ENCODE data around the gene ANP32A. TPM values are rescaled to one million over a fixed set of nuclear protein-coding genes. Genes with fewer than 3 reads are reported as not detected.

ANP32A gene
- total and polyA plus RNA-seq, 5 donors from 2014 or later: 71.4 to 104 (median 89.4) TPM

- Histone ChIP-seq H3K36me3 (ENCODE audit: control insufficient read depth, insufficient read depth, low read length) (no peaks in the 10 kb centered on the region), H3K4me3 (ENCODE audit: low read depth, low read length) (no peak overlapping the region), H3K9me3 (ENCODE audit: control insufficient read depth in 2 of 2, low read length in 2 of 2) (no peaks in the 10 kb centered on the region), H3K27ac (ENCODE audit: insufficient read depth, low read length, poor library complexity, severe bottlenecking) (no peak overlapping the region), H3K4me1 (ENCODE audit: control insufficient read depth, insufficient read depth, low read length, poor library complexity, severe bottlenecking) (no peaks in the 10 kb centered on the region), H3K27me3 (ENCODE audit: control insufficient read depth, insufficient read depth, low read length) (peaks cover 4% of the 10 kb centered on the region)
- H3K36me3 Mint-ChIP-seq: no peaks in the 10 kb centered on the region
- H3K4me1 Mint-ChIP-seq: no peaks in the 10 kb centered on the region
- peaks cover 8% of the 10 kb centered on the region for H3K27me3 Mint-ChIP-seq
- no peak overlapping the region for H3K27ac Mint-ChIP-seq
- ATAC-seq (ENCODE audit: low read depth in 2 of 2) (no peak), DNase-seq (no peak)
- H3K9me3 Mint-ChIP-seq: no peaks in the 10 kb centered on the region
- H3K4me3 Mint-ChIP-seq: no peak overlapping the region
Observed at GRCh38 chr15:68732451-68732850, 88.2 kb downstream of the ANP32A start.

- no peak for DNase-seq
- Mint-ChIP-seq H3K36me3 (no peaks in the 10 kb centered on the region), H3K9me3 (no peaks in the 10 kb centered on the region), H3K4me1 (no peaks in the 10 kb centered on the region), H3K4me3 (no peak overlapping the region), H3K27me3 (peaks cover 8% of the 10 kb centered on the region), H3K27ac (no peak overlapping the region)
- H3K4me3 ChIP-seq (ENCODE audit: low read depth, low read length): no peak overlapping the region
- no peak overlapping the region for H3K27ac ChIP-seq (ENCODE audit: insufficient read depth, low read length, poor library complexity, severe bottlenecking)
- H3K4me1 ChIP-seq (ENCODE audit: control insufficient read depth, insufficient read depth, low read length, poor library complexity, severe bottlenecking): no peaks in the 10 kb centered on the region
- peaks cover 4% of the 10 kb centered on the region for H3K27me3 ChIP-seq (ENCODE audit: control insufficient read depth, insufficient read depth, low read length)
- ATAC-seq (ENCODE audit: low read depth in 2 of 2): no peak
- H3K9me3 ChIP-seq (ENCODE audit: control insufficient read depth in 2 of 2, low read length in 2 of 2): no peaks in the 10 kb centered on the region
- no peaks in the 10 kb centered on the region for H3K36me3 ChIP-seq (ENCODE audit: control insufficient read depth, insufficient read depth, low read length)
Observed at GRCh38 chr15:68730976-68731897, 89.5 kb downstream of the ANP32A start.

GRCh38 chr15:68730471-68730919 is 90.2 kb downstream of the ANP32A start:
- no peak overlapping the region for H3K4me3 ChIP-seq (ENCODE audit: low read depth, low read length)

GRCh38 chr15:68729789-68730411 is 90.8 kb downstream of the ANP32A start:
- Histone ChIP-seq H3K4me3 (ENCODE audit: low read depth, low read length) (no peak overlapping the region), H3K4me1 (ENCODE audit: control insufficient read depth, insufficient read depth, low read length, poor library complexity, severe bottlenecking) (no peaks in the 10 kb centered on the region), H3K9me3 (ENCODE audit: control insufficient read depth in 2 of 2, low read length in 2 of 2) (no peaks in the 10 kb centered on the region), H3K27me3 (ENCODE audit: control insufficient read depth, insufficient read depth, low read length) (peaks cover 4% of the 10 kb centered on the region), H3K36me3 (ENCODE audit: control insufficient read depth, insufficient read depth, low read length) (no peaks in the 10 kb centered on the region), H3K27ac (ENCODE audit: insufficient read depth, low read length, poor library complexity, severe bottlenecking) (no peak overlapping the region)
- ATAC-seq (ENCODE audit: low read depth in 2 of 2) (no peak), DNase-seq (no peak)
- Mint-ChIP-seq H3K27ac (peak overlapping the region in 1 of 3 donors; percentile 49), H3K9me3 (no peaks in the 10 kb centered on the region), H3K36me3 (no peaks in the 10 kb centered on the region), H3K4me3 (no peak overlapping the region), H3K27me3 (peaks cover 8% of the 10 kb centered on the region), H3K4me1 (no peaks in the 10 kb centered on the region)

More at GRCh38 chr15:68730471-68730919, 90.2 kb downstream of the ANP32A start:
- peaks cover 8% of the 10 kb centered on the region for H3K27me3 Mint-ChIP-seq
- peak overlapping the region in 1 of 3 donors; percentile 49 for H3K27ac Mint-ChIP-seq
- Histone ChIP-seq H3K9me3 (ENCODE audit: control insufficient read depth in 2 of 2, low read length in 2 of 2) (no peaks in the 10 kb centered on the region), H3K36me3 (ENCODE audit: control insufficient read depth, insufficient read depth, low read length) (no peaks in the 10 kb centered on the region), H3K27ac (ENCODE audit: insufficient read depth, low read length, poor library complexity, severe bottlenecking) (no peak overlapping the region), H3K27me3 (ENCODE audit: control insufficient read depth, insufficient read depth, low read length) (peaks cover 4% of the 10 kb centered on the region), H3K4me1 (ENCODE audit: control insufficient read depth, insufficient read depth, low read length, poor library complexity, severe bottlenecking) (no peaks in the 10 kb centered on the region)
- no peaks in the 10 kb centered on the region for H3K9me3 Mint-ChIP-seq
- ATAC-seq (ENCODE audit: low read depth in 2 of 2): no peak
- H3K4me3 Mint-ChIP-seq: no peak overlapping the region
- no peaks in the 10 kb centered on the region for H3K36me3 Mint-ChIP-seq
- DNase-seq: peak in 2 of 3 donors; percentile 14 to 43
- H3K4me1 Mint-ChIP-seq: no peaks in the 10 kb centered on the region

Other genes starting within 250 kb of the ANP32A start
- gene CORO2B, start 241.9 kb downstream of the ANP32A start, total RNA-seq: not detected
- not detected for gene CORO2B, start 241.9 kb downstream of the ANP32A start, polyA plus RNA-seq
- not detected for gene SPESP1, start 109.6 kb upstream of the ANP32A start, total RNA-seq
- gene SPESP1, start 109.6 kb upstream of the ANP32A start, polyA plus RNA-seq: 1 to 10 TPM in 2 of 4 donors, under 1 TPM in 2; 0.33 to 3.8 (median 0.97) TPM
- gene NOX5, start 193.8 kb upstream of the ANP32A start, total RNA-seq: not detected
- gene NOX5, start 193.8 kb upstream of the ANP32A start, polyA plus RNA-seq: not detected